Testis (tissue), 3 donors: ENCODE results near the gene RND3. TPM values are rescaled to one million over a fixed set of nuclear protein-coding genes. Genes with fewer than 3 reads are reported as not detected.

Experiments used
- DNase-seq: peaks from one replicate; pipeline ENCODE4 v3.0.0-alpha.2; 2019
- H3K27ac ChIP-seq, 2 donors: fragments of 200-600 bp; sonication (generic); one replicate each; pipeline ENCODE4 v1.5.1; 2019
- H3K27me3 ChIP-seq: fragments of 200-600 bp; sonication (generic); one replicate; pipeline ENCODE4 v1.5.1; 2019
- H3K36me3 ChIP-seq: fragments of 200-600 bp; sonication (generic); one replicate; pipeline ENCODE4 v1.5.1; 2017; ENCODE audit warnings: low read depth; ENCODE audit errors: missing control alignments
- H3K4me1 ChIP-seq: fragments of 200-600 bp; sonication (generic); one replicate; pipeline ENCODE4 v1.5.1; 2019
- H3K4me3 ChIP-seq, 2 donors: fragments of 200-600 bp; sonication (generic); one replicate each; pipeline ENCODE4 v1.5.1; 2017 to 2019
- H3K9me3 ChIP-seq: fragments of 200-600 bp; sonication (generic); one replicate; pipeline ENCODE4 v1.5.1; 2017
- POLR2A ChIP-seq: fragments of 450-650 bp; IDR thresholded peaks from one replicate; pipeline ENCODE4 v1.6.1; 2017; ENCODE audit warnings: antibody characterized with exemption, mild to moderate bottlenecking, moderate library complexity
- WGBS, 2 donors: methylation state at CpG; one replicate each; pipeline ENCODE4 v1.1.5; 2018; 5-methylcytosine and 5-hydroxymethylcytosine counted together
- intact Hi-C: fragments of 100-400 bp; cut with DNase I; formaldehyde crosslinking; loops from one replicate; pipeline ENCODE4 v1.15.1; 2023; ENCODE audit warnings: low total_unique reads
- polyA plus RNA-seq: library from polyadenylated mRNA; stranded (reverse); fragments of 350-450 nt; fragmentation: Illumina TruSeq; extraction: RNeasy Lipid Tissue Mini Kit (QIAGEN cat#74804); gene quantifications from one replicate; pipeline ENCODE4 v1.2.3, GENCODE V29; 2014; ENCODE audit warnings: low read depth, low replicate concordance; ENCODE audit not compliant: insufficient read depth
- total RNA-seq, 2 donors: library from RNA; depleted of rRNA; stranded (reverse); fragments of >200 nt; gene quantifications; one replicate each; pipeline ENCODE4 v1.2.3, GENCODE V29; 2016
- TF ChIP-seq, protein P1 (sequence below), 3 experiments: fragments of 450-650 bp in 2 of 3; fragments of 200-600 bp in 1 of 3; sonication (generic) in 1 of 3; IDR thresholded peaks; one replicate each; pipeline ENCODE4 v1.5.1; 2016 to 2019; ENCODE audit warnings: antibody characterized with exemption in 3 of 3, mild to moderate bottlenecking in 2 of 3, moderate library complexity in 1 of 3

RND3 gene
- total and polyA plus RNA-seq, 3 donors from 2014 or later, result 5.0 to 10.2 (median 8.0) TPM

- H3K4me3 ChIP-seq, result no peak overlapping the region
- no peak for DNase-seq
- H3K27ac ChIP-seq, result no peak overlapping the region
- intact Hi-C loops, result no loop called here
- H3K27me3 ChIP-seq, result no peaks in the 10 kb centered on the region
- no peaks in the 10 kb centered on the region for H3K9me3 ChIP-seq
- no peaks in the 10 kb centered on the region for H3K4me1 ChIP-seq
- WGBS, 2 donors, result 90 to 95% methylated on average over 3 of the region's 3 CpGs
- TF ChIP-seq POLR2A, result no peak
- TF ChIP-seq, protein P1, sequence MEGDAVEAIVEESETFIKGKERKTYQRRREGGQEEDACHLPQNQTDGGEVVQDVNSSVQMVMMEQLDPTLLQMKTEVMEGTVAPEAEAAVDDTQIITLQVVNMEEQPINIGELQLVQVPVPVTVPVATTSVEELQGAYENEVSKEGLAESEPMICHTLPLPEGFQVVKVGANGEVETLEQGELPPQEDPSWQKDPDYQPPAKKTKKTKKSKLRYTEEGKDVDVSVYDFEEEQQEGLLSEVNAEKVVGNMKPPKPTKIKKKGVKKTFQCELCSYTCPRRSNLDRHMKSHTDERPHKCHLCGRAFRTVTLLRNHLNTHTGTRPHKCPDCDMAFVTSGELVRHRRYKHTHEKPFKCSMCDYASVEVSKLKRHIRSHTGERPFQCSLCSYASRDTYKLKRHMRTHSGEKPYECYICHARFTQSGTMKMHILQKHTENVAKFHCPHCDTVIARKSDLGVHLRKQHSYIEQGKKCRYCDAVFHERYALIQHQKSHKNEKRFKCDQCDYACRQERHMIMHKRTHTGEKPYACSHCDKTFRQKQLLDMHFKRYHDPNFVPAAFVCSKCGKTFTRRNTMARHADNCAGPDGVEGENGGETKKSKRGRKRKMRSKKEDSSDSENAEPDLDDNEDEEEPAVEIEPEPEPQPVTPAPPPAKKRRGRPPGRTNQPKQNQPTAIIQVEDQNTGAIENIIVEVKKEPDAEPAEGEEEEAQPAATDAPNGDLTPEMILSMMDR (IDR thresholded peaks at IDR 0.05), result no peak
- H3K36me3 ChIP-seq, result no peaks in the 10 kb centered on the region
Observed at GRCh38 chr2:150429384-150429961, 58.0 kb downstream of the RND3 start.

DNA sequence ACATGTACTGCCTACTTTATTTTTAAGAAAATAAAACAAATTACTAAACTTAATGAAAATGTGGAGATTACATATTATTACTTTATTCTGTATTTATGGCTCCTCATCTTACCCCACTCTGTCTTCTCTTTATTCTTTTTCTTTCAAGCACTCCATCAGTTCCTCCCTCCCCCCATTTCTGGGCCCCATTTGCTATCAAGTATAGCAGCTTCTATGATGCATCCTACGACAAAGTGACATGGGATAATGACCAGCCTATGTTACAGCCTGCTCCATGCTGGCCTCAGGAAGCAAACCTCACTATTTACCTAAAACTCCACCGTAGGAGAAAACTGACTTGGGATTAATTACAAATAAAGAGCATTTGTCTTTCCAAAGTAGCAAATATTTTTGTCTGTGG is 58.8 kb downstream of the RND3 start:
- no peak for DNase-seq
- H3K27ac ChIP-seq, result no peak overlapping the region
- TF ChIP-seq, protein P1 (IDR thresholded peaks at IDR 0.05), result no peak
- TF ChIP-seq POLR2A, result no peak
- no peaks in the 10 kb centered on the region for H3K27me3 ChIP-seq
- 72 to 80% methylated on average over 2 of the region's 2 CpGs for WGBS, 2 donors
- no peaks in the 10 kb centered on the region for H3K9me3 ChIP-seq
- H3K4me3 ChIP-seq, result no peak overlapping the region
- intact Hi-C loops, result no loop called here
- no peaks in the 10 kb centered on the region for H3K36me3 ChIP-seq
- no peaks in the 10 kb centered on the region for H3K4me1 ChIP-seq

- intact Hi-C loops, result no loop called here
- Histone ChIP-seq H3K9me3 (no peaks in the 10 kb centered on the region), H3K4me3 (no peak overlapping the region), H3K4me1 (no peaks in the 10 kb centered on the region), H3K27me3 (no peaks in the 10 kb centered on the region), H3K27ac (no peak overlapping the region), H3K36me3 (no peaks in the 10 kb centered on the region)
- TF ChIP-seq, protein P1 (IDR thresholded peaks at IDR 0.05), result no peak
- no peak for TF ChIP-seq POLR2A
- WGBS, 2 donors, result 65 to 68% methylated on average over 3 of the region's 3 CpGs
- DNase-seq, result no peak
Observed at GRCh38 chr2:150427298-150427697, 60.2 kb downstream of the RND3 start.

- no peaks in the 10 kb centered on the region for H3K4me1 ChIP-seq
- H3K4me3 ChIP-seq, result no peak overlapping the region
- H3K9me3 ChIP-seq, result no peaks in the 10 kb centered on the region
- 74 to 81% methylated on average over 4 of the region's 4 CpGs for WGBS, 2 donors
- intact Hi-C loops, result no loop called here
- no peaks in the 10 kb centered on the region for H3K36me3 ChIP-seq
- H3K27me3 ChIP-seq, result no peaks in the 10 kb centered on the region
- no peak for TF ChIP-seq POLR2A
- TF ChIP-seq, protein P1 (IDR thresholded peaks at IDR 0.05), result no peak
- no peak overlapping the region for H3K27ac ChIP-seq
- DNase-seq, result no peak
Observed at GRCh38 chr2:150426724-150427123, 60.7 kb downstream of the RND3 start.

- no peak for DNase-seq
- Histone ChIP-seq H3K9me3 (no peaks in the 10 kb centered on the region), H3K27me3 (no peaks in the 10 kb centered on the region), H3K4me1 (no peaks in the 10 kb centered on the region), H3K27ac (no peak overlapping the region), H3K4me3 (no peak overlapping the region), H3K36me3 (no peaks in the 10 kb centered on the region)
- WGBS, 2 donors, result 72 to 77% methylated on average over 2 of the region's 2 CpGs
- intact Hi-C loops, result no loop called here
- TF ChIP-seq POLR2A, result no peak
- TF ChIP-seq, protein P1 (IDR thresholded peaks at IDR 0.05), result no peak
Observed at GRCh38 chr2:150426315-150426714, 61.2 kb downstream of the RND3 start.
